HG02678 (cell line): ENCODE data around the gene TAS2R46.
"Not testable (repeated sequence)": the region's sequence is repeated elsewhere in the genome, so short reads cannot be mapped to it uniquely, and the experiment has no call there.

Experiments used
- ATAC-seq: cut with Tn5 transposase; IDR thresholded peaks from one replicate; pipeline ENCODE4 v1.9.1; 2021; ENCODE audit warnings: mild to moderate bottlenecking, moderate library complexity; ENCODE audit not compliant: unreplicated experiment

Gene TAS2R46, protein sequence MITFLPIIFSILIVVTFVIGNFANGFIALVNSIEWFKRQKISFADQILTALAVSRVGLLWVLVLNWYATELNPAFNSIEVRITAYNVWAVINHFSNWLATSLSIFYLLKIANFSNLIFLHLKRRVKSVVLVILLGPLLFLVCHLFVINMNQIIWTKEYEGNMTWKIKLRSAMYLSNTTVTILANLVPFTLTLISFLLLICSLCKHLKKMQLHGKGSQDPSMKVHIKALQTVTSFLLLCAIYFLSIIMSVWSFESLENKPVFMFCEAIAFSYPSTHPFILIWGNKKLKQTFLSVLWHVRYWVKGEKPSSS

DNA sequence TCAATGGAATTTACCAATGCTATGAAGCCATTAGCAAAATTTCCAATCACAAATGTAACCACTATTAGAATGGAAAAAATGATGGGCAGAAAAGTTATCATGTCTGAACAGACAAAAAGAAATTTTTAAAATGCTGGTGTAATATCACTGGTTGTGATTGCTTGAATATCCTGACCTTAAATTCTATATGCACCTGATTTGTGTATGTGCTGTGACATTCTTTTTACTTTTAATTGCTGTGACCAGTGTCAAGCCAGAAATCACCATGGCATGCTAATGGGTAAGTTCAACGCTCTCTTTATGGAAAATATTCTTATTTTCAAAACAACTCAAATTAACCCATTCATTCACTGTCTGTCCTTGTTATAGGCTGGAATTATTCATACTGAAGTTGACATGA, at the start of gene TAS2R46:
TAS2R46 (minus strand) TSS at position 101 of the 400 bp plus-strand sequence; CDS start at position 101, 0 bp downstream.
- ATAC-seq = not testable (repeated sequence)

DNA sequence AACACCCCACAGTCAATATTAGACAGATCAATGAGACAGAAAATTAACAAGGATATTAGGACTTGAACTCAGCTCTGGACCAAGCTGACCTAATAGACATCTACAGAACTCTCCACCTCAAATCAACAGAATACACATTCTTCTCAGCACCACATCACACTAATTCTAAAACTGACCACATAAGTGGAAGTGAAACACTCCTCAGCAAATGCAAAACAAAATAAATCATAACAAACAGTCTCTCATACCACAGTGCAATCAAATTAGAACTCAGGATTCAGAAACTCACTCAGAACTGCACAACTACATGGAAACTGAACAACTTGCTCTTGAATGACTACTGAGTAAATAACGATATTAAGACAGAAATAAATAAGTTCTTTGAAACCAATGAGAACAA, 49.1 kb upstream of the TAS2R46 start:
- ATAC-seq = not testable (repeated sequence)

DNA sequence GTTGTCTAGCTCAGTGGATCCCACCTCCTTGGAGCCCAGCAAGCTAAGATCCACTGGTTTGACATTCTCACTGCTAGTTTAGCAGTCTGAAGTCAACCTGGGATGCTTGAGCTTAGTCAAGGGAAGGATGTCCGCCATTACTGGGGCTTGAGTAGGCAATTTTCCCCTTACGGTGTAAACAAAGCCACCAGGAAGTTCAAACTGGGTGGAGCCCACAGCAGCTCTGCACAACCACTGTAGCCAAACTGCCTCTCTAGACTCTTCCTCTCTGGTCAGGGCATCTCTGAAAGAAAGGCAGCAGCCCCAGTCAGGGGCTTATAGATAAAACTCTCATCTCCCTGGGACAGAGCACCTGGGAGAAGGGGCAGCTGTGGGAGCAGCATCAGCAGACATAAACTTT, 46.8 kb upstream of the TAS2R46 start:
- no peak for ATAC-seq

DNA sequence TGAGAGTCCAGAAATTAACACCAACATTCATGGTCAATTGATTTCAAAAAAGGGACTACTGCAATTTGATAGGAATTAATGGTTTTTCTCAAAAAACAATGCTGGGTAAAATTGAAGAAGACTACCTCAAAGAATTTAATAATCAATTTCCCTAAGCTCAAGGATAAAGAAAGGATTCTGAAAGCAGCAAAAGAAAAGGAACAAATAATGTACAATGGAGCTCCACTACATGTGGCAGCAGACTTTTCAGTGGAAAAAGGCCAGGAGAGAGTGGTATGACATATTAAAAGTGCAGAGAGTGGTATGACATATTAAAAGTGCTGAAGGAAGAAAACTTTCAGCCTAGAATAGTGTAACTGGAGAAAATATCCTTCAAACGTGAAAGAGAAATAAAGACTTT, 45.6 kb upstream of the TAS2R46 start:
- ATAC-seq = no peak

DNA sequence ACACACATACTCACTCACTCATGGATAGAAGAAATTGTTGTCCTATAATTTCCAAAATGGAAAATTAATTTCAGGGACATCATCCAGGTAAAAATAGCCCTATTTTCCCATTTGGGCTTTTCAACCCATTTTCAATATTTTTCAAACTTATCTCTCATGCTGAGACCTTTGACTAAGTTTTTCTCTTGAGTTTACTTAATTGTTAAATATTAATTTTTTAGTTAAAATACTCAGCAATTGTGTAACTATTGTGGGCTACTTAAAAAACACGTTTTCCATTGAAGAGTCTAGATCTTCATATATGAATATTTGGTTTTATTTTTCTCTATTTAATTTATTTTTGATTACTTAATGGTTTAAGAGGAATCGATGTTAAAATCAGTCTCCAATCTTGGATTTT, 44.2 kb upstream of the TAS2R46 start:
- ATAC-seq = no peak

- ATAC-seq = no peak
Observed at GRCh38 chr12:11105546-11105945, 43.5 kb upstream of the TAS2R46 start.

DNA sequence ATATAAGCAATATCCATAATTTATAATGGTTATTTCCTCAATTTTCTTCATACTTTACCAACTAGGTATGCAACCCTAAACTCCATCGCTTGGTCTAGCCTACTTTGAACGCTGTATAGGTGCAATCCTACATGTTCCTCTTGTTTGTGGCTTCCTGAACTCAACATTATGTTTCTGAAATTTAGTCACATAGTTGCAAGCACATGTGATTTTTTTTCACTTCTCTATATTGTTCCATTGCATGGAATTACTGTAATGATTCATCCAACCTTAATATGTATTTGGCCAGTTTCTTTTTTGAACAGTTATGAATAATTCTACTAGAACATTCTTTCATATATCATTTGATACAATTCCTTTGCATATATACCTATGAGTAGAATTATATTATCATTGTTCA, 32.8 kb upstream of the TAS2R46 start:
- ATAC-seq = not testable (repeated sequence)

GRCh38 chr12:11092128-11092527, 30.0 kb upstream of the TAS2R46 start, which contains the start of gene TAS2R43:
Gene TAS2R43, minus strand, starts transcription at chr12:11092313. Its CDS starts 84 bp downstream, at chr12:11092229.
- ATAC-seq = no peak

GRCh38 chr12:11089246-11089645, 27.2 kb upstream of the TAS2R46 start:
- ATAC-seq = no peak

- peak; percentile 56 for ATAC-seq
Observed at GRCh38 chr12:11085419-11085818, 23.3 kb upstream of the TAS2R46 start.

- no peak for ATAC-seq
Observed at GRCh38 chr12:11081987-11082386, 19.9 kb upstream of the TAS2R46 start.

GRCh38 chr12:11078246-11078645, 16.2 kb upstream of the TAS2R46 start:
- no peak for ATAC-seq

- ATAC-seq = peak; percentile 59
Observed at GRCh38 chr12:11075642-11076041, 13.5 kb upstream of the TAS2R46 start.

DNA sequence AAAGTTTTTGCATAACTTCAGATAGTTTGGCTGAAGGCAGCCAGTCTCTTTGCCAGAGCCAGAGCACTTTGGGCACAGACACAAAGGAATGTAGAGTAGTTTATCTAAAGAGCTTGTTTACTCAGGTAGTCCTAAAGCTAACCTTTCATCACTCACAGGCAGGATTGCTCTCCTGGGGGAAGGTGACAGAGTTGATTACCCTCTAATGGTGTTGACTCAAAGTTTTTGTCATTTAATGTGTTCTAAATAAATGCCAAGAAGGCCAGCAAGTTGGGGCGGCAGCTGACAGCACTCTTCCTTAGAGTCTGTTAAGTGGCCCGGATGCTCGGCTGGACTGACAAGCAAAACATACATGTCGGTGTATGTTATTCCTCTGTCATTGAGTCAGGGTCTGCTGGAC, 9.3 kb upstream of the TAS2R46 start:
- ATAC-seq = no peak

DNA sequence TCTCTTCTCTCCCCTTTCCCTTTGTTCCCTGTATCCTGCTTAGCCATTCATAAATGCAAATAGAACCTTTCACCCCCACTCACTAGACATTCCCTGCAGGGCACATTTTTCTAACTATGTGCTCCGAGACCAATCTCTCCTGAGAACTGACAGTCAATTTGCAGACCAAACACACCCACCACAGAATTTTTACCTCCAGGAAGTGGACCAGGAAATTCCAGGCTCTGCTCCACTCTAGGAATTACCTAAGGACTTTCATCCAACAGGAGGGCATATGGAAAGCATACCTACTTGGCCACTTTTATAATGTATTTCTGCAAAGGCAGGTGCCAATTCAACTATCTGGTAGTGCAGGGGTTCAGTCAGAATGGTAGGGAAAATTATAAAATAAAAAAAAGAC, 8.9 kb upstream of the TAS2R46 start:
- ATAC-seq = no peak

GRCh38 chr12:11069854-11070365, 7.8 kb upstream of the TAS2R46 start:
- ATAC-seq = no peak

DNA sequence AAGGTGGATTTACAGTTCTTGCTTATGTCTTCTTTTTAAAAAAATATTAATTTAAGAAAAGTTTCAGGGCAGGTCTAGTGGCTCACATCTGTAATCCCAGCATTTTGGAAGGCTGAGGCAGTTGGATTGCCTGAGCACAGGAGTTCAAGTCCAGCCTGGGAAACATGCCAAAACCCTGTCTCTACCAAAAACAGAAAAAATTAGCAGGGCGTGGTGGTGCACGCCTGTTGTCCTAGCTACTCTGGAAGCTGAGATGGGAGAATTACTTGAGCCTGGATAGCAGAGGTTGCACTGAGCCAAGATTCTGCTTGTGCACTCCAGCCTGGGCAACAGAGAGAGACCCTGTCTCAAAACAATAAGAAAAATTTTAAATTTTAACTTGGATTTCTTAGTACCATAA, 5.4 kb upstream of the TAS2R46 start:
- ATAC-seq = no peak

- ATAC-seq = no peak
Observed at GRCh38 chr12:11059784-11060183, 2.3 kb downstream of the TAS2R46 start.

- no peak for ATAC-seq
Observed at GRCh38 chr12:11059041-11059440, 3.1 kb downstream of the TAS2R46 start.

DNA sequence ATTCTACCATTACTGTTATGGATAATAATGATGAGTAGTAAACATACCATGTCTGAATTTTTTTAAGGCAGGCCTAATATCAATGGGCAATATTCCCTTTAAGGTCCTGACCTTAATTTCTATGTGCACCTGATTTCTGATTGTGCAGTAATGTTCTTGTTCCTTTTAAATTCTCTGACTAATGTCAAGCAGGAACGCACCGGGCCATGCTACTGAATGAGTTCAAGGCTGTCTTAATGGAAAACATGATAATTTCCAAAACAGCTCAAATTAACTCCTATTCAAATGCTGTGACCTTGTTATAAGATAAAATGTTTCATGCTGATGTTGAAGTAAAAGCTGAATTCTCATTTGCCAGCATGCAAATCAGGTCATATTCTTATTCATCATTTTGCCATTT, 6.8 kb downstream of the TAS2R46 start:
- no peak for ATAC-seq

DNA sequence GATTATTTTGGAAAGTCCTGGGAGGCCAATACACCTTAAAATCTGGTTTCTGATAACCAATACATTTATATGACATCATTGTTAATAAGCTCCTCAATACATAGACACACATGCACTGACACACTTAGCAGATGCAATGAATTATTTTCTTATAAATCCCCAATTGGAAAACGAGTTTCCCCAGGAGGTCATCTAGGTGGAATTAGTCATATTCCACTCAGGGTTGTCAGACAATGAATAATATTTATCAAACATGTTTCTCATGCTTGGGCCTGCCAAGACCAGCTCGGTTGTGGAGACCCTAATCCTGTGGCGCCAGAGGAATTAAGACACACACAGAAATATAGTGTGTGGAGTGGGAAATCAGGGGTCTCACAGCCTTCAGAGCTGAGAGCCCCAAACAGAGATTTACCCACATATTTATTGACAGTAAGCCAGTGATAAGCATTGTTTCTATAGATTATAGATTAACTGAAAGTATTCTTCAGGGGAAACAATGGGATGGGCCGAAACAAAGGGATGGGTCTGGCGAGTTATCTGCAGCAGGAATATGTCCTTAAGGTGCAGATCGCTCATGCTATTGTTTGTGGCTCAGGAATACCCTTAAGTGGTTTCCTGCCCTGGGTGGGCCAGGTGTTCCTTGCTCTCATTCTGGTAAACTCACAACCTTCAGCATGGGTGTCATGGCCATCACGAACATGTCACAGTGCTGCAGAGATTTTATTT, 12.1 kb downstream of the TAS2R46 start:
- ATAC-seq = not testable (repeated sequence)

- not testable (repeated sequence) for ATAC-seq
Observed at GRCh38 chr12:11041366-11041765, 20.7 kb downstream of the TAS2R46 start.
